ENCODE data around the gene HIC1.

Gene HIC1

DNA sequence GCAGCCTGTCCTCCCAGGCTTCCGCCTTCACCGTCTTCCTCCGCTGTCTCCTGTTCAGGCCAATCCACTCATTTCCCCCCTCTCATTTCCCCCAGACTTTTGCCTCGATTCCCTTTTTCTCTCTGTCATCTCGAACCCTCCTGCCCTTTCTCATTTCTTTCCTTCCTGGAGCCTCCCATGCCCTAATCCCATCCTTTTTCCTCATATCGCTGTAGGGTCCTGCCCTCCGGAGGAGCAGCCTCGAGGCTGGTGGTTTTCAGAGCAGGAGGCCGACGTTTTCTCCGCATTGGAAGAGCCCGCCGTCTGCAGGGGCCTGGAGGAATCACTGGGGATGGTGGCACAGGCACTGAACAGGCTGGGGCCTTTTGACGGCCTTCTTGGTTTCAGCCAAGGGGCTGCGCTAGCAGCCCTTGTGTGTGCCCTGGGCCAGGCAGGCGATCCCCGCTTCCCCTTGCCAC, 12.5 kb upstream of the HIC1 start:
- H3K4me3 ChIP-seq (ENCODE audit: low read depth, low read length): peak overlapping the region; percentile 74
- DNase-seq (ENCODE audit: low read depth): no peak

DNA sequence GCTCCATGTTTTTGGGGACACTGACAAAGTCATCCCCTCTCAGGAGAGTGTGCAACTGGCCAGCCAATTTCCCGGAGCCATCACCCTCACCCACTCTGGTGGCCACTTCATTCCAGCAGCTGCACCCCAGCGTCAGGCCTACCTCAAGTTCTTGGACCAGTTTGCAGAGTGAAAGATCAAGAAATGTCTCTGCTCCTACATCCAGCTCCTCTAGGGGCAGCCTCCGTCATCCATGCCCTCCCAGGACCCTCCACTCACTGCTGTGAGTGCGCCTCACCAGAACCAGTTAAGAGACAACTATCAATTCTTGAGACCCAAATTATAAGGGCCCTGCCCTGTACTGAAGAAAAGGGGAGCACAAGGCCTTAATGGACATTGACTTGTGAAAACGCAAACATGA, 12.0 kb upstream of the HIC1 start:
- H3K4me3 ChIP-seq (ENCODE audit: low read depth, low read length): peak overlapping the region; percentile 74
- DNase-seq (ENCODE audit: low read depth): no peak

DNA sequence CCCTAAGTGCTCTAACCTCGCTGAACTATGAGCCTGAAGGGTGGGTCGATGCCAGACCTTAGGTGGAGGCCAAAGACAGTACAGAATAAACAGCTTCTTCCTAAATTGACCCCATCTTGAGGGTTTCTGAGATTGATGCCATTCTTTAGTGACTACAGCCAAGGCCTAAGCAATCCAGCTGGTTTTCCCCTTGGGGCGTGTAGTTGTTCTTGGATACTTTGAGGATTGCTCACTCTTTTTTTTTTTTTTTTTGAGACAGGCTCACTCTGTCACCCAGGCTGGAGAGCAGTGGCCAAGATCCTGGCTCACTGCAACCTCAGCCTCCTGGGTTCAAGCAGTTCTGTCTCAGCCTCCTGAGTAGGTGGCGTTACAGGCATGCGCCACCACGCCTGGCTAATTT, 11.1 kb upstream of the HIC1 start:
- DNase-seq (ENCODE audit: low read depth): no peak
- H3K4me3 ChIP-seq (ENCODE audit: low read depth, low read length): no peak overlapping the region

DNA sequence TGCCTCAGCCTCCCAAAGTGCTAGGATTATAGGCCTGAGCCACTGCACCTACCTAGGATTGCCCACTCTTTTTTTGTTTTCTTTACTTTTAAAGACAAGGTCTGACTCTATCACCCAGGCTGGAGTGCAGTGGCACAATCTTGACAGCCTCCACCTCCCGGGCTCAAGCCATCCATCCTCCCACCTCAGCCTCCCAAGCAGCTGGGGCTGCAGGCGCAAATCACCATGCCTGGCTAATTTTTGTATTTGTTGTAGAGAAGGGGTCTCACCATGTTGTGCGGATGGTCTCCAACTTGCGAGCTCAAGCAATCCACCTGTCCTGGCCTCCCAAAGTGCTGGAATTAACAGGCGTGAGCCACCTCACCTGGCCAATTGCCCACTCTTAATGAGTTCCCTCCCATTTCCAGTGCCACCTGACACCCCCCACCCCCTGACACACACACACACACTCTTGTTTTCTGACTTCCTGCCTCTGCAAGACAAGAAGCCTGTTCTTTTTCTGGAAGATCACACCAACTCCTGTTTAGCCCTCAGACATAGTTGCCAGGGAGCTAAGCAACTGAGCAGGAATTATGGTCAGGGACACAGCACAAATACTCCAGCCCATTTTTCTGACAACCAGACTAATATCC, 10.5 kb upstream of the HIC1 start:
- no peak for DNase-seq (ENCODE audit: low read depth)
- H3K4me3 ChIP-seq (ENCODE audit: low read depth, low read length): no peak overlapping the region

DNA sequence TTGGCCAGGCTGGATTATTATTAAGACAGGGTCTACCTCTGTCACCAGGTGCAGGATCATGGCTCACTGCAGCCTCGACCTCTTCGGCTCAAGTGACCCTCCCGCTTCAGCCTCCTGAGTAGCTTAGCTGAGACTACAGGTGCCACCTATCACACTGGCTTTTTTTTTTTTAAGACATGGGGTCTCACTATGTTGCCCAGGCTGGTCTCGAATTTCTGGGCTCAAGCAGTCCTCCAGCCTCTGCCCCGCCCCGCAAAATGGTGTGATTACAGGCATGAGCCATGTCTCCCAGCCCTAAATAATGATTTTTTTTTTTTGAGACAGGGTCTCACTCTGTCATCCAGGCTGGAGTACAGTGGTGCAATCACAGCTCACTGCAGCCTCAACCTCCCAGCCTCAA, 7.3 kb upstream of the HIC1 start:
- no peak overlapping the region for H3K4me3 ChIP-seq (ENCODE audit: low read depth, low read length)
- DNase-seq (ENCODE audit: low read depth): no peak

DNA sequence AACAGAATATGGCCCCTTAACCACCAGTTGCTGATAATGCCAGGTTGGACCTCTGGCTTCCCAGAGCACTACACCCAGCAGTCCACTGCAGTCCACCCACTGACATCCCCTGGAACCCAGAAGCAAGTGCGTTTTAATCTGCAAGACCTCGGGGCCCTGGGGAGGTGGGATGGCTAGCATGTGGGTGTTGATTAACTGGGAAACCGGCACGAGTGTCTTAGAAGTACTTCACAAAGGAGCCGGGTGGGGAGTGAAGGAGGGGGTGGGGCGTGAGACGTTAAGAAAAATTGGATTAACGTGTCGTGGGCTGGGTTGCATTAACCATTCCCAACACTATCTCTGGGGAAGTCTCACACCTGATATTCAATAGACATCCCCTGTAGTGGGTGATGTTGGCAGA, 6.1 kb upstream of the HIC1 start:
- peak overlapping the region; percentile 69 for H3K4me3 ChIP-seq (ENCODE audit: low read depth, low read length)
- DNase-seq (ENCODE audit: low read depth): no peak

DNA sequence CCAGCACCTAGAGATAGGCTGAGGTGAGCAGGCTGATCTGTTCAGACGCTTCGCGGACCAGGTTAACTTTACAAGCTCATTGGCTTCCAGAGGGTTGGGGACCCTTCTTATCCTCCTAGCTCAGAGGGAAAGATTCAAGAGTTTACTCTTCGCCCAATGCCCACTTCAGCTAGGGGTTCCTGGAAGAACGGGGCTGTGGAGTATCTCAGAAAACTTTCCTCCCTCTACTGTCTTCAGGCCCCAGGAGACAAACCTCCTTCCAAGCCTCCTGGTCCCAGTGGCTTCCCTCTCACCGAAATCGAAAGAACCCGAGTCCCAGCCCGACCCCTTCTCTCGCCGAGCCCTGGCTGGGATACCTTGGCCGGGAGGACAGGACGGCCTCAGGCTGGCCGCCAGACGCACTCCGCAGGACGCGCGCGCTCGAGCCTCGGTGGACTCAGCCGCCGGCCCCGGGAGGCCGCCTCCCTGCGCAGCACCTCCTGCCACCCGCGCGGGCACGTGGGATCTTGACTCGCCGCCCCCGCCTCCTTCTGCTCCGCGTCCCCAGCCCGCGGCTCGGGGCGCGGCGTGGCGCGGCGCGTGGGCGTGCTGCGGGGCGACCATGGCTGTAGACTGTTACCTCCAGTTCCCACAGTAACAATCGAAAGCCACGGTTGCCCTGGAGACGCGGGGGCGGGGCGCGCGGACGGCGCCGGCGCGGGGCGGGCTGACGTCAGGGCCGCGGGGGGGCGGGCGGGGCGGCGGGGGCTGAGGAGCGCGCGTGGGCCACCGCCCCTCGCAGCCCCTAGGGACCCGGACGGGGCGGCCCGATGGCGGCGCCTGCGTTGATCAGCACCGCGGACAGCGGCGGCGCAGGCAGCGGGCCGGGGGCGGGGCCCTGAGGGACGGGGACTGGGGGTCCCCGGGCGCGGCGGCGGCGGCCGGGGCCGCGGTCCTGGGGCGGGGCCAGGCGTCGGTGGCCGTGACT, 5.3 kb upstream of the HIC1 start:
- no peak for DNase-seq (ENCODE audit: low read depth)
- H3K4me3 ChIP-seq (ENCODE audit: low read depth, low read length): peak overlapping the region; percentile 69

DNA sequence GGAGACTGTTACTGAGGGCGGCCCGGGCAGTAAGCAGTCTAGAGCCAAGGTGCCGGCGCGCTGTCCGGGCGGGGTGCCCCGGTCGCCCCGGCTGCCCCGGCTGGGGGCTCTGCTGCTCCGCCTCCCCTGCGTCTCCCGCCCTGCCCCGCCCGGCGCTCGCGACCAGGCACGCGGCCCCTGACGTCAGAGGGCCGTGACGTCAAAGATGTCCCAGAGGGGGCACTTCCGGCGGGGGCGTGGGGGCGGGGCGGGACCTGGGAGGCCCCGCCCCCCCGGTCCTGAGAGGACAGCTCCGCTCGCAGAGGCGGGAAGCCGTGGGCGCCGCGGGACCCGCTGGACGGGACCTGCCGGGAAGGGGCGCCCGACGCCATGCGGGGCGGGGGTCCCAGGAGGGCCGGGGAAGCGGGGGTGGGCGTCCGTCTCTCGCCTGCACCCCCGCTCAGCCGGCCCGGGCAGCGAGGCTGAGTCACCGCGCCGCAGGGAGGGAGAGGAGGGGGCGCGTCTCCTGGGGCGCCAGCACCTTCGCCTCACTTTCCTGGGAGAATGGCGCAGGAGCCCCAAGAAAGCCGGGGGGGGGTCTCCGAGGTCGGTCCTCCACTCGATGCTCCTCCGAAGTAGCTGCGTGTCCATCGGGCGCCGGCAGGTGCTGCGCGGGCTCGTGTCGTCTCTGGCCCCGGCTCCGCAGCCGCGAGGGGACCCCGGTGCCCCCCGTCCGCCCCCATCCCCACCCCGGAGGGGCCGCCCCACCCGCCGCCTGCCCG, 4.4 kb upstream of the HIC1 start:
- no peak for DNase-seq (ENCODE audit: low read depth)
- H3K4me3 ChIP-seq (ENCODE audit: low read depth, low read length): peak overlapping the region; percentile 45

DNA sequence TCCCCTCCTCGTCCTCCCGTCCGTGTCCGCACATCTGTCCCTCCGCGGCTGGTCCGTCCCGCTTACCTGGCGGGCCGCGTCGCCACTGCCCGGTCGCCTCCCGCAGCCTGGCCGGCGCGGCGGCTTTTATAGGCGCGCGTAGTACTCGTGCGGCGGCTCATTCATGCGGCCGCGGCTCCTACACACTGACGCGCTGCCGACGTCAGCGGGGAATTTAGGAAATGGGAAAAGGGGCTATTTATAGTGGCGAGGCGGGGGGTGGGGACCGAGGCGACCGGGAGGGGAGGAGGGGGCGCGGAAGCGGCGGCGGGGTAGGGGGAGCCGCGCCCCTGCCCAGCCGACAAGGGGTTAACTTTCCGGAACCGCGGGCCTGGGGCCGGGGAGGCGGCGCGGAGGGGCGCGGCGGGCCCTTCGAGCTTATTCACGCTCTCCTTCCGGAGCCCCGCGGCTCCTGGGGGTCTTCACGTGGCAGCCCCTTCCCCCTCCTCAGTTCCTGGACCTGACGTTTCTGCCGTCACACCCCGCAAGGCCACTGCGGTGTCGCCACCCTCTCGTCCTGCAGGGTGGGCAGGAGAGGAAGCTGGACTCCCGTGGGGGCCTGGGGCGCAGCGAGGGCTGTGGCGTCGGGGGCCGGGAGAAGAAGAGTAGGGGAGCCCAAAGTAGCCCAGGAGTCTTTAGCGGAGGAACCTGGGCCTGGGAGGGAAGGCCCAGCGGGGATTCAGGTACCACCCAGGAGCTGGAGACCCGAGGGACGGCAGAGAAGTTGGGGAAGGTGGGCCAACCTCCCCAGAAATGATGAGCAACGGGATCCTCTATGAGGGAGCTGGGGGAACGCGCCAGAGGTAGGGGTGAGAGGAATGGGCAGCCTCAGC, 3.6 kb upstream of the HIC1 start:
- peak overlapping the region; percentile 45 for H3K4me3 ChIP-seq (ENCODE audit: low read depth, low read length)
- no peak for DNase-seq (ENCODE audit: low read depth)

DNA sequence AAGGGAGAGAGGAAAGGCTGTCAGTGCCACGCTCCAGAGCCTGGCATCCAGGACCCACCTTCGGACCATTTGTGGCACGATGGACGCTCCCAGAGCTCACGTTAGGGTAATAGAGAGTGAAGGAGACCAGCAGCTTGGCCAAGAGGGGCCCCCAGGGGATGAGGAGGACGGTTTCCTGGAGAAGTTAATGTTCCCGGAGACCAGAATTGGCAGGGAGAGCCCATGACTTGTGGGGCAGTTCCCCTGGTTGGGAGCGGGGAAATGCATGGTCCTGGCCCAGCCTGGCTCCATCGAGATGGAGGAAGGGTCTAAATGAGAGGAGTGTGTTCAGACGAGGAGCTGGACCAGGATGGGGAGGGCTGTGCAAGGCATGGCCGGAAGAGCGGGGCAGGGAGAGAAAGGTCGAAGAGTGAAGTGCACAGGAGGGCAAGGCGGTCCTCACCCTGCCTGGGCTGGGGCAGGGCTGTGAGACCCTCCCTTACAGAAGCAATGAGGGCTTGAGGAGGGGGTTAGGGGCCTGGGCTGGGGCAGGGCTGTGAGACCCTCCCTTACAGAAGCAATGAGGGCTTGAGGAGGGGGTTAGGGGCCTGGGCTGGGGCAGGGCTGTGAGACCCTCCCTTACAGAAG, 2.9 kb upstream of the HIC1 start:
- no peak for DNase-seq (ENCODE audit: low read depth)
- no peak overlapping the region for H3K4me3 ChIP-seq (ENCODE audit: low read depth, low read length)

DNA sequence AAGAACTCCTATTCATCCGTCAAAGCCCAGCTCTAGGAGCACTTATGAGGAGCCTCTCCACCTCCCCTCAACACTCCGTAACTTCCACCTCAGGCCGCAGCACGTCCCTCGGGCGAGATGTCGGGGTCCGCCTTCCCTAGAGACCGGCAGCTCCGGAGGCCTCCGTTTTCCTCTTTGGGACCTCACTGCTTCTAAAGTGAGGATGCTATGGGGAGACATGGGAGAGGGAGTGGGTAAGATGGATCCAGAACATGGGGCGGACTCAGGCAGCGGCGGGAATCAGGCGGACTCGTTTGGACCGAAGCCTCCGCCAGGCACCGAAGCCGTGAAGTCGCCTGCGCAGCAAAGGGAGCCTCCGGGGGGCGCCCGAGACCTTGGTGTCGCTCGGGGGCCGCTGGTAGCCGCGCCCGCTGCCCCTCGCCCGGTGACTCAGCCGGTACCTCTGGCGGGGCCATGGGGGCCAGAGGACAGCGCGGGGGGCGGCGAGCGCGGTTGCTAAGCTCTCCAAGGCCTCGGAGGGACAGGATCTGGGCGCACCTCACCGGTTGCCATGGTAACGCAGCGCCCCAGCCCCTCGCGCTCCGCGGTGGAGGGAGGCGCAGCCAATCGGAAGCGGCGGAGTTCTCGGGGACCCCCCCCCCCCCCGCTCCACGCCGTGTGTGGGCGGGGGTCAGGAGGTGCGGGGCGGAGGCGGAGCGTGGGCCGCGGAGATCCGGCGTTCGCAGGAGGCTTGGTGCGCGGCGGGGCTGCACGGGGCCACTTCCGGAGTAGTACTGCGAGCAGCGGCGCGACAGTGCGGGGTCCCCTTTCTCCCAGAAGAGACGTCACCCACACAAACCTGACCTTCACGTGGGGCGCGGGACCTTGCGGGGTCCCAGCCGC, 1.3 kb upstream of the HIC1 start:
- H3K4me3 ChIP-seq (ENCODE audit: low read depth, low read length): peak overlapping the region; percentile 72

DNA sequence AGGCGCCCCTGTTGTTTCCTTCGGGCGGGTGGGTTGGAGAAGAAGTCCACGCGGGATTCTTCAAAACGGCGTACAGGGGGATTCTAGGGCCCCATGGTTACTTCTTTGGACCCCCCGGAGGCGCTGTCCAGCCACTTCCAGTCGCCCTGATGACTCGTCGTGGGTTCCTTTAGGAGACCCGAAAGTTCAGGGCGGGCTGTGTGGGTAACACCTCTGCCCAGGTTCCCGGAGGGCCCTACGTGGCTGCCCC, 716 bp upstream of the HIC1 start:
- DNase-seq (ENCODE audit: low read depth): no peak
- H3K4me3 ChIP-seq (ENCODE audit: low read depth, low read length): peak overlapping the region; percentile 72

More for the DNA sequence above, 1.3 kb upstream of the HIC1 start:
- DNase-seq (ENCODE audit: low read depth): no peak

DNA sequence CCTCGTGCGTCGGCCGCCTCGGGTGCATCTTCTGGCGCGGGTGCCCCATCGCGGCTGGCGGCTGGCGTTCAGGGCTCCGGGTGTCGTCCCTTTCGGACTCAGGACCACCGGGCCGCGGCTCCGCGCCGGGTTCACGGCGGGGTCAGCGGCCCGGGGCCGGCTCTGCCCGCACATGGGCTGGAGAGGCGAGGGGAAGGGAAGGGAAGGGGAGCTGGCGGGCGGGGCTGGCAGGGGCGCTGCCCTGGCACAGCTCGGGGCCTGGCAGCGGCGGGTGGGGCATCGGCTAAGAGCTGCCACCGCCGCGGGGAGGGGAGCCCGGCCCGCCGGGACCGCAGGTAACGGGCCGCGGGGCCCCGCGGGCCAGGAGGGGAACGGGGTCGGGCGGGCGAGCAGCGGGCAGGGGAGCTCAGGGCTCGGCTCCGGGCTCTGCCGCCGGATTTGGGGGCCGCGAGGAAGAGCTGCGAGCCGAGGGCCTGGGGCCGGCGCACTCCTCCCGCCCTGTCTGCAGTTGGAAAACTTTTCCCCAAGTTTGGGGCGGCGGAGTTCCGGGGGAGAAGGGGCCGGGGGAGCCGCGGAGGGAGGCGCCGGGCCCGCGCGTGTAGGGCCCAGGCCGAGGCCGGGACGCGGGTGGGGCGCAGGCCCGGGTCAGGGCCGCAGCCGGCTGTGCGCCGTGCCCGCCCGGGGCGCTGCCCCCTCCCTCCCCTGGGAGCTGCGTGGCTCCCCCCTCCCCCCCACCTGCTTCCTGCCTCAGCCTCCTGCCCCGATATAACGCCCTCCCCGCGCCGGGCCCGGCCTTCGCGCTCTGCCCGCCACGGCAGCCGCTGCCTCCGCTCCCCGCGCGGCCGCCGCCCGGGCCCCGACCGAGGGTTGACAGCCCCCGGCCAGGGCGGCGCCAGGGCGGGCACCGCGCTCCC, 646 bp downstream of the HIC1 start:
- no peak for DNase-seq (ENCODE audit: low read depth)
- H3K4me3 ChIP-seq (ENCODE audit: low read depth, low read length): peak overlapping the region; percentile 72

DNA sequence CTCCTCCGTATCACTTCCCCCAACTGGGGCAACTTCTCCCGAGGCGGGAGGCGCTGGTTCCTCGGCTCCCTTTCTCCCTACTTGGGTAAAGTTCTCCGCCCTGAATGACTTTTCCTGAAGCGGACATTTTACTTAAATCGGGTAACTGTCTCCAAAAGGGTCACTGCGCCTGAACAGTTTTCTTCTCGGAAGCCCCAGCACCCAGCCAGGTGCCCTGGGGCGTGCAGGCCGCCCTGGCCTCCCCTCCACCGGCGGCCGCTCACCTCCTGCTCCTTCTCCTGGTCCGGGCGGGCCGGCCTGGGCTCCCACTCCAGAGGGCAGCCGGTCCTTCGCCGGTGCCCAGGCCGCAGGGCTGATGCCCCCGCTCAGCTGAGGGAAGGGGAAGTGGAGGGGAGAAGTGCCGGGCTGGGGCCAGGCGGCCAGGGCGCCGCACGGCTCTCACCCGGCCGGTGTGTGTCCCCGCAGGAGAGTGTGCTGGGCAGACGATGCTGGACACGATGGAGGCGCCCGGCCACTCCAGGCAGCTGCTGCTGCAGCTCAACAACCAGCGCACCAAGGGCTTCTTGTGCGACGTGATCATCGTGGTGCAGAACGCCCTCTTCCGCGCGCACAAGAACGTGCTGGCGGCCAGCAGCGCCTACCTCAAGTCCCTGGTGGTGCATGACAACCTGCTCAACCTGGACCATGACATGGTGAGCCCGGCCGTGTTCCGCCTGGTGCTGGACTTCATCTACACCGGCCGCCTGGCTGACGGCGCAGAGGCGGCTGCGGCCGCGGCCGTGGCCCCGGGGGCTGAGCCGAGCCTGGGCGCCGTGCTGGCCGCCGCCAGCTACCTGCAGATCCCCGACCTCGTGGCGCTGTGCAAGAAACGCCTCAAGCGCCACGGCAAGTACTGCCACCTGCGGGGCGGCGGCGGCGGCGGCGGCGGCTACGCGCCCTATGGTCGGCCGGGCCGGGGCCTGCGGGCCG, 1.6 kb downstream of the HIC1 start:
- H3K4me3 ChIP-seq (ENCODE audit: low read depth, low read length): peak overlapping the region; percentile 72
- DNase-seq (ENCODE audit: low read depth): no peak

DNA sequence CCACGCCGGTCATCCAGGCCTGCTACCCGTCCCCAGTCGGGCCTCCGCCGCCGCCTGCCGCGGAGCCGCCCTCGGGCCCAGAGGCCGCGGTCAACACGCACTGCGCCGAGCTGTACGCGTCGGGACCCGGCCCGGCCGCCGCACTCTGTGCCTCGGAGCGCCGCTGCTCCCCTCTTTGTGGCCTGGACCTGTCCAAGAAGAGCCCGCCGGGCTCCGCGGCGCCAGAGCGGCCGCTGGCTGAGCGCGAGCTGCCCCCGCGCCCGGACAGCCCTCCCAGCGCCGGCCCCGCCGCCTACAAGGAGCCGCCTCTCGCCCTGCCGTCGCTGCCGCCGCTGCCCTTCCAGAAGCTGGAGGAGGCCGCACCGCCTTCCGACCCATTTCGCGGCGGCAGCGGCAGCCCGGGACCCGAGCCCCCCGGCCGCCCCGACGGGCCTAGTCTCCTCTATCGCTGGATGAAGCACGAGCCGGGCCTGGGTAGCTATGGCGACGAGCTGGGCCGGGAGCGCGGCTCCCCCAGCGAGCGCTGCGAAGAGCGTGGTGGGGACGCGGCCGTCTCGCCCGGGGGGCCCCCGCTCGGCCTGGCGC, 2.4 kb downstream of the HIC1 start:
- peak overlapping the region; percentile 42 for H3K4me3 ChIP-seq (ENCODE audit: low read depth, low read length)
- no peak for DNase-seq (ENCODE audit: low read depth)
